Left ventricle myocardium inferior (tissue), 1 donor: ENCODE results near the gene C5orf46. TPM values are rescaled to one million over a fixed set of nuclear protein-coding genes. Genes with fewer than 3 reads are reported as not detected.

Source experiments
- DNase-seq: peaks from one replicate; pipeline ENCODE4 v3.0.0-alpha.2; 2020
- H3K27ac ChIP-seq: fragments of 200-600 bp; replicated peaks from 2 replicates; pipeline ENCODE4 v1.8.0; 2021
- H3K27me3 ChIP-seq: fragments of 200-600 bp; 2 replicates; pipeline ENCODE4 v1.8.0; 2021; ENCODE audit warnings: low read depth
- H3K36me3 ChIP-seq: fragments of 200-600 bp; 2 replicates; pipeline ENCODE4 v1.8.0; 2021
- H3K4me1 ChIP-seq: fragments of 200-600 bp; 2 replicates; pipeline ENCODE4 v1.8.0; 2021
- H3K4me3 ChIP-seq: fragments of 200-600 bp; 2 replicates; pipeline ENCODE4 v1.8.0; 2021; ENCODE audit warnings: mild to moderate bottlenecking, moderate library complexity
- H3K9me3 ChIP-seq: fragments of 200-600 bp; replicated peaks from 2 replicates; pipeline ENCODE4 v1.8.0; 2021
- CTCF ChIP-seq: fragments of 200-600 bp; IDR thresholded peaks from 2 replicates; pipeline ENCODE4 v1.8.0; 2021; ENCODE audit warnings: antibody characterized with exemption, mild to moderate bottlenecking, borderline replicate concordance
- intact Hi-C: fragments of 100-400 bp; cut with micrococcal nuclease; formaldehyde crosslinking; loops from one replicate; pipeline ENCODE4 v1.11.0; 2022
- total RNA-seq: library from RNA; stranded (reverse); fragmentation: NEBNext Ultra II Directional; extraction: Animal tissue kit (Norgen Biotek cat#: 25700); gene quantifications from one replicate; pipeline ENCODE4 v1.2.1, GENCODE V29; 2021
- donor health status: DM: no; HTN: yes; CAD: no; lungs with severe emphysema.

Gene C5orf46
- total RNA-seq, 1 donor from 2014 or later: 12.0 TPM

- H3K36me3 ChIP-seq: no peaks in the 10 kb centered on the region
- intact Hi-C loops: no loop called here
- no peaks in the 10 kb centered on the region for H3K4me1 ChIP-seq
- H3K9me3 ChIP-seq: no peaks in the 10 kb centered on the region
- TF ChIP-seq CTCF: no peak
- H3K27me3 ChIP-seq: no peaks in the 10 kb centered on the region
- H3K27ac ChIP-seq: no peak overlapping the region
- no peak overlapping the region for H3K4me3 ChIP-seq
- DNase-seq: no peak
Observed at GRCh38 chr5:147920420-147921030, 14.2 kb upstream of the C5orf46 start.

- intact Hi-C loops: no loop called here
- TF ChIP-seq CTCF: no peak
- no peaks in the 10 kb centered on the region for H3K36me3 ChIP-seq
- no peak overlapping the region for H3K4me3 ChIP-seq
- no peak overlapping the region for H3K27ac ChIP-seq
- H3K9me3 ChIP-seq: no peaks in the 10 kb centered on the region
- no peaks in the 10 kb centered on the region for H3K4me1 ChIP-seq
- H3K27me3 ChIP-seq: no peaks in the 10 kb centered on the region
- no peak for DNase-seq
Observed at GRCh38 chr5:147918899-147919298, 12.6 kb upstream of the C5orf46 start.

- intact Hi-C loops: no loop called here
- Histone ChIP-seq H3K27ac (no peak overlapping the region), H3K9me3 (no peaks in the 10 kb centered on the region), H3K27me3 (no peaks in the 10 kb centered on the region), H3K4me3 (no peak overlapping the region), H3K36me3 (no peaks in the 10 kb centered on the region), H3K4me1 (no peaks in the 10 kb centered on the region)
- DNase-seq: no peak
- TF ChIP-seq CTCF: no peak
Observed at GRCh38 chr5:147918101-147918685, 11.9 kb upstream of the C5orf46 start.

- DNase-seq: no peak
- Histone ChIP-seq H3K27ac (no peak overlapping the region), H3K4me1 (peaks cover 27% of the 10 kb centered on the region), H3K4me3 (no peak overlapping the region), H3K36me3 (no peaks in the 10 kb centered on the region), H3K9me3 (no peaks in the 10 kb centered on the region), H3K27me3 (no peaks in the 10 kb centered on the region)
- intact Hi-C loops: no loop called here
- no peak for TF ChIP-seq CTCF
Observed at GRCh38 chr5:147913786-147914185, 7.4 kb upstream of the C5orf46 start.

GRCh38 chr5:147912011-147912410 lies 5.7 kb upstream of the C5orf46 start:
- TF ChIP-seq CTCF: no peak
- Histone ChIP-seq H3K4me3 (no peak overlapping the region), H3K4me1 (peaks cover 27% of the 10 kb centered on the region), H3K36me3 (no peaks in the 10 kb centered on the region), H3K27me3 (no peaks in the 10 kb centered on the region), H3K9me3 (no peaks in the 10 kb centered on the region), H3K27ac (peak overlapping the region; percentile 81)
- intact Hi-C loops: no loop called here
- no peak for DNase-seq
